AG10803 (cell line): ENCODE measurements around the gene LIME1.
"Not testable (repeated sequence)": the region's sequence is repeated elsewhere in the genome, so short reads cannot be mapped to it uniquely, and the experiment has no call there.

Source experiments
- DNase-seq: peaks from one replicate; pipeline ENCODE4 v3.0.0; 2010; ENCODE audit warnings: low read depth
- H3K4me3 ChIP-seq: 2 replicates; pipeline ENCODE4 v1.5.1; 2011; ENCODE audit warnings: mild to moderate bottlenecking, low read length, control low read depth
- TF ChIP-seq, protein P1 (sequence below): conservative IDR thresholded peaks from 2 replicates; pipeline ENCODE4 v1.5.1; 2011; ENCODE audit warnings: mild to moderate bottlenecking, low read length, control low read depth, inconsistent platforms

Gene LIME1

DNA sequence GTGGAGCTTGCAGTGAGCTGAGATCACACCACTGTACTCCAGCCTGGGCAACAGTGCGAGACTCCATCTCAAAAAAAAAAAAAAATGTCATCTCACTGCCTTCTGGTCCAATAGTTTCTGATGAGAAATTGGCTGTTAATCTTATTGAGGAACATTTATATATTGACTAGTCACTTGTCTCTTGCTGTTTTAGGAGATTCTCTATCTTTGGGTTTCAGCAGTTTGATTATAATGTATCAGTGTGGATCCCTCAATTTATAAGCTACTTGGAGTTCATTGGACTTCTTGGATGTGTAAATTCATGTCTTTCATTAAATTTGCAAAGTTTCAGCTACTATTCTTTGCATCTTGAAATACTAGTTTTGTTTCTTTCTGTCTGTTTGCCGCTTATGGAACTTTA lies 17.5 kb upstream of the LIME1 start:
- H3K4me3 ChIP-seq: no peak overlapping the region
- TF ChIP-seq, protein P1, sequence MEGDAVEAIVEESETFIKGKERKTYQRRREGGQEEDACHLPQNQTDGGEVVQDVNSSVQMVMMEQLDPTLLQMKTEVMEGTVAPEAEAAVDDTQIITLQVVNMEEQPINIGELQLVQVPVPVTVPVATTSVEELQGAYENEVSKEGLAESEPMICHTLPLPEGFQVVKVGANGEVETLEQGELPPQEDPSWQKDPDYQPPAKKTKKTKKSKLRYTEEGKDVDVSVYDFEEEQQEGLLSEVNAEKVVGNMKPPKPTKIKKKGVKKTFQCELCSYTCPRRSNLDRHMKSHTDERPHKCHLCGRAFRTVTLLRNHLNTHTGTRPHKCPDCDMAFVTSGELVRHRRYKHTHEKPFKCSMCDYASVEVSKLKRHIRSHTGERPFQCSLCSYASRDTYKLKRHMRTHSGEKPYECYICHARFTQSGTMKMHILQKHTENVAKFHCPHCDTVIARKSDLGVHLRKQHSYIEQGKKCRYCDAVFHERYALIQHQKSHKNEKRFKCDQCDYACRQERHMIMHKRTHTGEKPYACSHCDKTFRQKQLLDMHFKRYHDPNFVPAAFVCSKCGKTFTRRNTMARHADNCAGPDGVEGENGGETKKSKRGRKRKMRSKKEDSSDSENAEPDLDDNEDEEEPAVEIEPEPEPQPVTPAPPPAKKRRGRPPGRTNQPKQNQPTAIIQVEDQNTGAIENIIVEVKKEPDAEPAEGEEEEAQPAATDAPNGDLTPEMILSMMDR: no peak
- DNase-seq: no peak

DNA sequence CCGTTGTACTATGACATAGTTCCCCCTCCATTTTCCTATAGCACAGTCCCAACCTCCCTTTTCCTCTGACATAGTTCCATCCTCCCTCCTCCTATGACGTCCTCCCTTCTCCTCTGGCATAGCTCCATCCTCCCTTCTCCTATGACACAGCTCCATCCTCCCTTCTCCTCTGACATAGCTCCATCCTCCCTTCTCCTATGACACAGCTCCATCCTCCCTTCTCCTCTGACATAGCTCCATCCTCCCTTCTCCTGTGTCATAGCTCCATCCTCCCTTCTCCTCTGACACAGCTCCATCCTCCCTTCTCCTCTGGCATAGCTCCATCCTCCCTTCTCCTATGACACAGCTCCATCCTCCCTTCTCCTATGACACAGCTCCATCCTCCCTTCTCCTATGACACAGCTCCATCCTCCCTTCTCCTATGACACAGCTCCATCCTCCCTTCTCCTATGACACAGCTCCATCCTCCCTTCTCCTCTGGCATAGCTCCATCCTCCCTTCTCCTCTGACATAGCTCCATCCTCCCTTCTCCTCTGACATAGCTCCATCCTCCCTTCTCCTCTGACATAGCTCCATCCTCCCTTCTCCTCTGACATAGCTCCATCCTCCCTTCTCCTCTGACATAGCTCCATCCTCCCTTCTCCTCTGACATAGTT lies 13.4 kb upstream of the LIME1 start:
- DNase-seq, H3K4me3 ChIP-seq: not testable (repeated sequence)

DNA sequence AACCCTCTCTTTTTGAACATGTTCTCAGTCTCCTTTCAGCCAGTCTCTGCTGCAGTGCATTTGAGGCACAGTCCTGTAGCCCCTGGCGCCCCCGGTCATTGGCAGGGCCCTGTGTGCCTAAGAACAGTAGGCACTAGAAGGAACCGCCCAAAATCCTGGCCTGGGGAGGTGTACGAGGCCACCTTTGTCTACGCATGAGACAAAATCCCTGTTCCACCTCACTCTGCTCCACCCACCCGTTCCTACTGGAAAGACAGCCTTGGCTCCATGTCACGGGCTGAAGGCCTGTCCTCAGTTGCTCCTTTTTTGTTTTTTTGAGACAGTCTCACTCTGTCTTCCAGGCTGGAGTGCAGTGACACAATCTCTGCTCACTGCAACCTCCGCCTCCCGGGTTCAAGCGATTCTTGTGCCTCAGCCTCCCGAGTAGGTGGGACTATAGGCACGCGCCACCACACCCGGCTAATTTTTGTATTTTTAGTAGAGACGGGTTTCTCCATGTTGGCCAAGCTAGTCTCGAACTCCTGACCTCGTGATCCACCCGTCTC lies 6.2 kb upstream of the LIME1 start:
- not testable (repeated sequence) for DNase-seq, H3K4me3 ChIP-seq

DNA sequence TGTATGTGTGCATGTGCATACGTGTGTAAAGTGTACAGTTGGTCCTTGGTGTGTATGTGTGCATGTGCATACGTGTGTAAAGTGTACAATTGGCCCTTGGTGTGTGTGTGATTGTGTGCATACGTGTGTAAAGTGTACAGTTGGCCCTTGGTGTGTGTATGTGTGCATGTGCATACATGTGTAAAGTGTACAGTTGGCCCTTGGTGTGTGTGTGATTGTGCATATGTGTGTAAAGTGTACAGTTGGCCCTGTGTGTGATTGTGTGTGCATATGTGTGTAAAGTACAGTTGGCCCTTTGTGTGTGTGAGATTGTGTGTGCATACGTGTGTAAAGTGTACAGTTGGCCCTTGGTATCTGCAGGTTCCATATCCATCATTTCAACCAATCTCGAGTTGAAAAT lies 5.1 kb upstream of the LIME1 start:
- DNase-seq: no peak
- H3K4me3 ChIP-seq: no peak overlapping the region
- TF ChIP-seq, protein P1: no peak

DNA sequence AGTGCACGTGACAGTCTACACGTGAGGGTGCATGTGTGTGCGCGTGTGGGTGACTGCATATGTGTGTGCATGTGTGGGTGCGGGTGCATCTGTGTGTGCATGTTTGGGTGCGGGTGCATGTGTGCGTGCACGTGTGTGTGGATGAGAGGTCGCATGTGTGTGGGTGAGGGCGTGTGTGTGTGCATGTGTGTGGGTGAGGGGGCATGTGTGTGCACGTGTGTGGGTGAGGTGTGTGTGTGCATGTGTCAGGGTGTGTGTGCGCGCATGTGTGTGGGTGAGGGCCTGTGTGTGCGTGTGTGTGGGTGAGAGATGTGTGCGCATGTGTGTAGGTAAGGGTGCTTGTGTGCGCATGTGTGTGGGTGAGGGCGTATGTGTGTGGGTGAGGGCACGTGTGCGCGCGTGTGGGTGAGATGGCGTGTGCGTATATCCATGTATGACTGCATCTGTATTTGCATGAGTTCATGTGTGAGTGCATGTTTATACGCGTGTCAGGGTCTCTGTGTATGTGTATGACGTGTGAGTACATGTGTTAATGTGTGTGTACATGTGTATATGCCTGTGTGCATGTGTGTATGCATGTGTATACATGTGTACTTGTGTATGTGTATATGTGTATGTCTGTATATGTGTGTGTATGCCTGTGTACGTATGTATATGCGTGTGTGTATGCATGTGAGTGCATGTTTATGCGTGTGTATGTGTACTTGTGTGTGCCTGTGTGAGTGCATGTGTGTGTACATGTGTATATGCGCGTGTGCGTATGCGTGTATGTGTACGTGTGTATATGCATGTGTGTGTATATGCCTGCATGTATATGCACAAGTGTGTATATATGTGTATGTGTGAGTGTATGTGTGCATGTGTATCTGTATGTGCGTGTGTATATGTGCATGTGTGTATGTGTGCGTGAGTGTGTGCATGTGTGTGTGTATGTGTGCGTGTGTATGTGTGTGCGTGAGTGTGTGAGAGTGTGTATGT lies 4.1 kb upstream of the LIME1 start:
- TF ChIP-seq, protein P1: no peak
- DNase-seq: no peak
- H3K4me3 ChIP-seq: no peak overlapping the region

DNA sequence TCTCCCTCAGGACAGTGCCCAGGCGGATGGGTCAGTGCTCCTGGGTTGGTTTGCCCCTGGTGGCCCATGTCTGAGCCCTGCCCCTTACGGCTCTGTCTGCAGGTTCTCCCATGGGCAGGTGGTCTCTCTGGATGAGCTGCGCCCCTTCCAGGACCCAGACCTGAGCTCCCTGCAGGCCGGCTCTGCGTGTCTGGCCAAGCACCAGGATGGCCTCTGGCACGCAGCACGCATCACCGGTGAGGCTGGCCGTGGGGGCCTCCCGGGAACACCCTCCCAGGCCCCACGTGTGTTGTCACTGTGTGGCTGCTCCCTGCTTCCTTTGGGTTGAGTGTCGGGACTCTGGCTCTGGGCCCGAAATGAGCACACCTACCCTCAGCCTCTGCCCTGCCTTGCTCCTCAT lies 3.3 kb upstream of the LIME1 start:
- TF ChIP-seq, protein P1: no peak
- no peak overlapping the region for H3K4me3 ChIP-seq
- DNase-seq: no peak

DNA sequence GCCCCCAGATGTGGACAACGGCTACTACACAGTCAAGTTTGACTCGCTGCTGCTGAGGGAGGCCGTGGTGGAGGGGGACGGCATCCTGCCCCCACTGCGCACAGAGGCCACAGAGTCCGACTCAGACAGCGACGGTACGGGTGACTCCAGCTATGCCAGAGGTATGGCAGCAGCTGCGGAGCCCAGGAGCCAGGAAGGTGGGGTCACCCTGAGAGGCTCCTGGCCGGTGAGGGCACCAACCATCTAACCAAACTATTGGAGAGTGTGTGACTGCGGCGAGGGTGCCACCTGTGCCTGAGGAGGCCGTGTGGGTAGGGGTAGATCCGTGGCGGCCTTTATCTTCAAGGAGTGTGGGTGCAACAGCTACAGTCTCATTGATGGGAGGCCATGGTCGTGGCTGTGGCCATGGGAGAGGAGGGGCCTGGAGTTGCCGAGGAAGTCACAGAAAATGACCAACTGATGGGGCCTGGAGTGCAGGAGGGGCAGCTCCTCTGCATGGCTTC lies 2.8 kb upstream of the LIME1 start:
- TF ChIP-seq, protein P1: no peak
- no peak overlapping the region for H3K4me3 ChIP-seq
- no peak for DNase-seq
